Peyer's patch (tissue), 4 donors: ENCODE results near the gene CAPS2.

Experiments used
- CTCF ChIP-seq, 6 experiments: fragments of 450-650 bp in 4 of 6; fragments of 200-600 bp in 2 of 6; sonication (generic) in 1 of 6; IDR thresholded peaks; one replicate each; pipeline ENCODE4 v1.5.1; 2017 to 2019; ENCODE audit warnings: antibody characterized with exemption in 6 of 6, mild to moderate bottlenecking in 3 of 6, moderate library complexity in 1 of 6
- POLR2A ChIP-seq, 2 donors: fragments of 450-650 bp; IDR thresholded peaks; one replicate each; pipeline ENCODE4 v1.5.1; 2017; ENCODE audit warnings: antibody characterized with exemption in 2 of 2, mild to moderate bottlenecking in 2 of 2, moderate library complexity in 2 of 2

- TF ChIP-seq CTCF (IDR thresholded peaks at IDR 0.05) = no peak
- TF ChIP-seq POLR2A (IDR thresholded peaks at IDR 0.05) = no peak
Observed at GRCh38 chr12:75361408-75361807, 31.3 kb upstream of the CAPS2 start.
